K562 (cell line): Measurements from ENCODE around the gene BIRC7. TPM values are rescaled to one million over a fixed set of nuclear protein-coding genes. Genes with fewer than 3 reads are reported as not detected.

Experiments
- ATAC-seq: fragments of 200-7000 bp; cut with Tn5 transposase; 3 replicates; pipeline ENCODE4 v1.9.1; 2020; ENCODE audit warnings: moderate library complexity
- BruUV-seq: library from RNA; stranded (reverse); fragments of 400-500 nt; replicated peaks from 2 replicates; lab custom pipeline; 2021; lab: Mats Ljungman, UMichigan
- CTCF ChIA-PET: fragments of 300-600 bp; formaldehyde crosslinking; extraction: SDS; loops from one replicate; lab custom pipeline; 2021; ENCODE audit warnings: low intra/inter-chr PET ratio; lab: Yijun Ruan, JAX
- POLR2A ChIA-PET: fragments of 300-600, 350-650 bp; sonication (Branson Sonifier 250); formaldehyde crosslinking; extraction: SDS; loops from one replicate; lab custom pipeline; 2021; ENCODE audit warnings: antibody characterized with exemption, inconsistent platforms; lab: Yijun Ruan, JAX
- DNase-seq, 4 experiments: peaks; one replicate each; pipeline versions ENCODE4 v3.0.0 to v3.0.0-alpha.2; 2011 to 2018; ENCODE audit warnings: low spot score in 3 of 4, mixed read lengths in 3 of 4; ENCODE audit errors: extremely low read depth in 1 of 4
- FAIRE-seq: peaks from 2 replicates; lab custom pipeline; 2011; peaks lifted over from hg19 to GRCh38; lab: Jason Lieb, UNC
- H2AFZ ChIP-seq: 2 replicates; pipeline ENCODE4 v1.6.0; 2011; ENCODE audit warnings: low read depth, low read length, control low read depth, inconsistent platforms
- H3K27ac ChIP-seq: fragments of 200-600 bp; 3 replicates; pipeline ENCODE4 v1.8.0; 2011; ENCODE audit warnings: low read depth, mild to moderate bottlenecking, control low read depth, inconsistent platforms, low read length, moderate library complexity, mixed read lengths; ENCODE audit errors: extremely low read depth
- H3K27me3 ChIP-seq, 2 experiments: fragments of 300-600 bp in 1 of 2; 2 replicates in 1 of 2; 3 replicates in 1 of 2; pipeline versions ENCODE4 v1.6.0 to v1.8.0; 2011; ENCODE audit warnings: inconsistent platforms in 2 of 2, low read length in 2 of 2, mild to moderate bottlenecking in 1 of 2, mixed read lengths in 1 of 2, moderate library complexity in 1 of 2; ENCODE audit not compliant: control insufficient read depth in 2 of 2, insufficient read depth in 2 of 2
- H3K36me3 ChIP-seq: fragments of 300-600 bp; 3 replicates; pipeline ENCODE4 v1.8.0; 2011; ENCODE audit warnings: mild to moderate bottlenecking, low read length, inconsistent platforms; ENCODE audit not compliant: control insufficient read depth, insufficient read depth
- H3K4me1 ChIP-seq, 2 experiments: fragments of 200-600 bp in 1 of 2; replicated peaks in 1 of 2; 2 replicates in 1 of 2; 3 replicates in 1 of 2; pipeline versions ENCODE4 v1.5.1 to v1.8.0; 2011; ENCODE audit warnings: inconsistent platforms in 2 of 2, low read length in 2 of 2, mild to moderate bottlenecking in 1 of 2, mixed read lengths in 1 of 2, moderate library complexity in 1 of 2; ENCODE audit not compliant: control insufficient read depth in 2 of 2, insufficient read depth in 2 of 2
- H3K4me2 ChIP-seq: 2 replicates; pipeline ENCODE4 v1.6.1; 2011; ENCODE audit warnings: low read length, control low read depth, inconsistent platforms, mixed read lengths; ENCODE audit not compliant: insufficient read depth
- H3K4me3 ChIP-seq: fragments of 200-600 bp; sonication (generic), shearing (Covaris generic); 2 replicates; pipeline ENCODE4 v1.5.1; 2016; ENCODE audit warnings: control low read depth, inconsistent platforms
- H3K79me2 ChIP-seq: fragments of 200-600 bp; 3 replicates; pipeline ENCODE4 v1.8.0; 2011; ENCODE audit warnings: low read length, inconsistent platforms; ENCODE audit not compliant: control insufficient read depth, insufficient read depth
- H3K9ac ChIP-seq, 2 experiments: 2 replicates each; pipeline versions ENCODE4 v1.6.0 to v1.6.1; 2011; ENCODE audit warnings: low read depth in 2 of 2, low read length in 2 of 2, control low read depth in 1 of 2, inconsistent platforms in 1 of 2, mild to moderate bottlenecking in 1 of 2, mixed read lengths in 1 of 2; ENCODE audit not compliant: insufficient read depth in 1 of 2
- H3K9me1 ChIP-seq: one replicate; pipeline ENCODE4 v1.6.0; 2011; ENCODE audit warnings: inconsistent platforms, mild to moderate bottlenecking, low read length, moderate library complexity; ENCODE audit not compliant: control insufficient read depth, insufficient read depth
- H3K9me3 ChIP-seq: replicated peaks from 2 replicates; pipeline ENCODE4 v1.5.1; 2011; ENCODE audit warnings: low read depth, low read length, inconsistent platforms; ENCODE audit not compliant: control insufficient read depth, insufficient read depth
- H4K20me1 ChIP-seq: replicated peaks from 2 replicates; pipeline ENCODE4 v1.6.1; 2011; ENCODE audit warnings: low read length, inconsistent platforms, mixed read lengths; ENCODE audit not compliant: control insufficient read depth, insufficient read depth
- BRD4 ChIP-seq: fragments of 200-600 bp; sonication (generic); IDR thresholded peaks from 2 replicates; pipeline ENCODE4 v1.6.1; 2017; ENCODE audit warnings: inconsistent platforms
- E2F3 ChIP-seq: fragments of 250-450 bp; sonication (Bioruptor Pico); IDR thresholded peaks from 2 replicates; pipeline ENCODE4 v1.4.0; 2020; ENCODE audit warnings: mild to moderate bottlenecking
- HOXB6 ChIP-seq: fragments of 250-450 bp; sonication (Bioruptor Pico); IDR thresholded peaks from 2 replicates; pipeline ENCODE4 v1.5.1; 2022; ENCODE audit warnings: mild to moderate bottlenecking, borderline replicate concordance
- MCM2 ChIP-seq: fragments of 450-650 bp; IDR thresholded peaks from 2 replicates; pipeline ENCODE4 v1.6.1; 2017; ENCODE audit warnings: low read depth, mild to moderate bottlenecking
- XRCC4 ChIP-seq: IDR thresholded peaks from one replicate; pipeline ENCODE4 v1.6.1; 2011; ENCODE audit not compliant: insufficient read depth, insufficient read length; ENCODE audit errors: extremely low read depth
- ZZZ3 ChIP-seq: fragments of 450-650 bp; IDR thresholded peaks from 2 replicates; pipeline ENCODE4 v1.6.1; 2016; ENCODE audit warnings: antibody characterized with exemption, mild to moderate bottlenecking, moderate library complexity
- WGBS: fragments of 100-300 bp; shearing (Covaris generic); methylation state at CpG from one replicate; pipeline ENCODE4 v1.1.6; 2016; ENCODE audit warnings: low coverage, mixed read lengths; ENCODE audit not compliant: insufficient coverage; ENCODE audit errors: missing lambda C conversion rate; 5-methylcytosine and 5-hydroxymethylcytosine counted together
- in situ Hi-C: fragments of 300-500 bp; cut with MboI; formaldehyde crosslinking; loops from 4 replicates; pipeline ENCODE4 v1.15.0; 2018; ENCODE audit warnings: inconsistent platforms, mixed read lengths
- intact Hi-C: fragments of 100-400 bp; cut with micrococcal nuclease; formaldehyde crosslinking; loops from 2 replicates; pipeline ENCODE4 v1.14.2; 2022
- polyA plus RNA-seq, 8 experiments: library from polyadenylated mRNA; depleted of rRNA in 4 of 8; stranded (reverse) in 5 of 8; unstranded in 3 of 8; fragments of >200 nt; fragmentation: Nextera tagmentation in 2 of 8; fragmentation: Illumina TruSeq in 1 of 8; extraction: Ambion mirVana in 2 of 8; extraction: Trizol in 1 of 8; gene quantifications; 2 replicates each; pipeline versions ENCODE4 v1.2.1 to v1.2.3, GENCODE V29; 2011 to 2014; ENCODE audit warnings: inconsistent platforms in 1 of 8, missing spikeins in 1 of 8
- total RNA-seq, 7 experiments: library from RNA; depleted of rRNA in 6 of 7; stranded (reverse); fragments of >200 nt in 6 of 7; fragmentation: Illumina TruSeq in 2 of 7; extraction: Trizol in 2 of 7; gene quantifications; 2 replicates each; pipeline versions ENCODE4 v1.2.1 to v1.2.3, GENCODE V29; 2011 to 2021; ENCODE audit warnings: low replicate concordance in 1 of 7
- TF ChIP-seq, protein P1 (sequence below): sonication (generic); formaldehyde crosslinking; IDR thresholded peaks from 2 replicates; pipeline ENCODE4 v1.8.0; 2022; ENCODE audit warnings: missing genetic modification reagents, mild to moderate bottlenecking, moderate library complexity, borderline replicate concordance

The BIRC7 gene
- total and polyA plus RNA-seq, 9 of the 15 experiments (the other 6 are each of a cell fraction or from before 2014, with no cell fraction given): 0.14 to 0.19 (median 0.16) TPM; not detected in 5

GRCh38 chr20:63240004-63240403, 4.3 kb downstream of the BIRC7 start (continued):
- no peak for TF ChIP-seq BRD4

GRCh38 chr20:63241272-63241671, 5.6 kb downstream of the BIRC7 start:
- H2AFZ ChIP-seq: no peak overlapping the region
- H3K4me2 ChIP-seq: no peak overlapping the region
- POLR2A ChIA-PET: interaction anchor here (0.8 kb wide), 1 partner anchor 23 kb away, joined by 3 read pairs; no protein-coding TSS in a partner anchor
- in situ Hi-C loops: no loop called here
- no peaks in the 10 kb centered on the region for H3K9me3 ChIP-seq
- WGBS: 0% methylated on average over 2 of the region's 11 CpGs
- peaks cover 0 to 32% of the 10 kb centered on the region in 2 experiments; a peak in 1 of 5 replicates for H3K4me1 ChIP-seq
- H3K27ac ChIP-seq: no peak overlapping the region
- intact Hi-C loops: no loop called here
- no peak for TF ChIP-seq XRCC4
- TF ChIP-seq ZZZ3: no peak
- no peak for TF ChIP-seq E2F3
- no peak for TF ChIP-seq HOXB6 (CRISPR knock-in tag)
- TF ChIP-seq, protein P1, sequence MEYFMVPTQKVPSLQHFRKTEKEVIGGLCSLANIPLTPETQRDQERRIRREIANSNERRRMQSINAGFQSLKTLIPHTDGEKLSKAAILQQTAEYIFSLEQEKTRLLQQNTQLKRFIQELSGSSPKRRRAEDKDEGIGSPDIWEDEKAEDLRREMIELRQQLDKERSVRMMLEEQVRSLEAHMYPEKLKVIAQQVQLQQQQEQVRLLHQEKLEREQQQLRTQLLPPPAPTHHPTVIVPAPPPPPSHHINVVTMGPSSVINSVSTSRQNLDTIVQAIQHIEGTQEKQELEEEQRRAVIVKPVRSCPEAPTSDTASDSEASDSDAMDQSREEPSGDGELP (CRISPR knock-in tag): 0 out of 2 replicates have a peak, but pooled peaks have one; percentile 22
- TF ChIP-seq MCM2: no peak
- TF ChIP-seq, all 486 proteins: peak for 1
- Histone ChIP-seq H3K27me3 (peaks cover 35 to 66% of the 10 kb centered on the region in 2 experiments; a peak in 4 of 5 replicates), H3K9me1 (no peaks in the 10 kb centered on the region), H3K36me3 (no peaks in the 10 kb centered on the region), H3K4me3 (no peak overlapping the region), H4K20me1 (peaks cover 5% of the 10 kb centered on the region; the same call in 1 of the 2 replicates), H3K79me2 (no peaks in the 10 kb centered on the region), H3K9ac (0 out of 4 replicates have a peak overlapping the region, but pooled peaks of 1 of the 2 experiments have one; percentile 17)
- FAIRE-seq (no peak), DNase-seq (no peak), ATAC-seq (no peak)
- CTCF ChIA-PET: no interaction called here
- no TSS peak for BruUV-seq
